ENCODE data around the gene MYO1B.

DNA sequence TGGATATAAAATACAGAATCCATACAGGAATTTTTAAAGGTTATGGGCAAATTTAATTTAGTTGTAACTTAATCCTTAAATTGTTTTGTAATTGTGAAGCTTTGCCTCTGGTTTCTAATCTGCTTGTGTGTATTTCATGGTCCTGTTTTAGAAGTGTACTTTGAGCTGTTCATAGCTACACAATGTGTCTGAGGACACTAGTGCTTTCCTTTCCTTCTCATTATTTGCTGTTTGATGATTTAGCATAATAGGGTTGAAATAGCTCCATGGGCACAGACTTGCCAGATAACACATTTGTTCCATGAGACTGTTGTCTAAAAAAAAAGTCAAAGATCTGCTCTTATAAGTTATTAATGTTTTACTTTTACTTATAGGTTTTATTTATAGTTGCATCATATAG, 134.2 kb downstream of the MYO1B start:
- TF ChIP-seq EZH2phosphoT487 (IDR thresholded peaks at IDR 0.05; ENCODE audit: insufficient read depth, low read depth) (no peak), EZH2 (IDR thresholded peaks at IDR 0.05; ENCODE audit: insufficient read depth, poor library complexity, severe bottlenecking) (no peak)

Measured in GM23248 (cell line).